HepG2 (cell line): ENCODE results near the gene TXNL4B. TPM values are rescaled to one million over a fixed set of nuclear protein-coding genes. Genes with fewer than 3 reads are reported as not detected.

Source experiments
- ARNT2 ChIP-seq: sonication (generic); formaldehyde crosslinking; IDR thresholded peaks from 2 replicates; pipeline ENCODE4 v1.8.0; 2022; ENCODE audit warnings: mild to moderate bottlenecking, low read depth, missing genetic modification reagents, moderate library complexity
- BHLHE40 ChIP-seq: IDR thresholded peaks from 2 replicates; pipeline ENCODE4 v1.6.1; 2011; ENCODE audit warnings: low read length, improper control_type of control experiment
- CHD2 ChIP-seq: IDR thresholded peaks from 2 replicates; pipeline ENCODE4 v1.6.1; 2011; ENCODE audit warnings: low read depth, low read length, improper control_type of control experiment
- ELK4 ChIP-seq: sonication (generic); formaldehyde crosslinking; IDR thresholded peaks from 2 replicates; pipeline ENCODE4 v1.9.0; 2021; ENCODE audit warnings: missing genetic modification reagents, borderline replicate concordance
- ESRRA ChIP-seq: sonication (generic); formaldehyde crosslinking; IDR thresholded peaks from 2 replicates; pipeline ENCODE4 v1.5.1; 2020; ENCODE audit warnings: mild to moderate bottlenecking, low read depth, missing genetic modification reagents
- HNF4A ChIP-seq: sonication (generic); formaldehyde crosslinking; IDR thresholded peaks from 2 replicates; pipeline ENCODE4 v1.4.0; 2020; ENCODE audit warnings: missing genetic modification reagents
- HOXA7 ChIP-seq: sonication (generic); formaldehyde crosslinking; IDR thresholded peaks from 2 replicates; pipeline ENCODE4 v1.8.1; 2022; ENCODE audit warnings: mild to moderate bottlenecking, missing genetic modification reagents, moderate library complexity
- IKZF1 ChIP-seq: fragments of 450-650 bp; IDR thresholded peaks from 2 replicates; pipeline ENCODE4 v1.7.1; 2016
- ISX ChIP-seq: sonication (generic); formaldehyde crosslinking; conservative IDR thresholded peaks from 2 replicates; pipeline ENCODE4 v1.5.0; 2020; ENCODE audit warnings: missing genetic modification reagents
- KAT2B ChIP-seq: fragments of 150-350 bp; IDR thresholded peaks from 2 replicates; pipeline ENCODE4 v1.6.1; 2014; ENCODE audit warnings: low read depth, low read length, borderline replicate concordance
- KLF12 ChIP-seq: sonication (generic); formaldehyde crosslinking; IDR thresholded peaks from 2 replicates; pipeline ENCODE4 v1.4.0; 2020; ENCODE audit warnings: missing genetic modification reagents, borderline replicate concordance
- MTA3 ChIP-seq: sonication (generic); formaldehyde crosslinking; IDR thresholded peaks from 2 replicates; pipeline ENCODE4 v1.4.0; 2020; ENCODE audit warnings: missing genetic modification reagents
- NBN ChIP-seq: fragments of 450-650 bp; conservative IDR thresholded peaks from 2 replicates; pipeline ENCODE4 v1.6.1; 2017
- NR2F1 ChIP-seq, 2 experiments: fragments of 450-650 bp in 1 of 2; formaldehyde crosslinking in 1 of 2; IDR thresholded peaks; 2 replicates each; pipeline versions ENCODE4 v1.5.0 to v1.6.1; 2016 to 2020; ENCODE audit warnings: mild to moderate bottlenecking in 1 of 2, missing compliant biosample characterization in 1 of 2, missing genetic modification reagents in 1 of 2, moderate library complexity in 1 of 2
- PBX2 ChIP-seq: IDR thresholded peaks from 2 replicates; pipeline ENCODE4 v1.6.1; 2016; ENCODE audit warnings: control low read depth
- PITX1 ChIP-seq: sonication (generic); formaldehyde crosslinking; IDR thresholded peaks from 2 replicates; pipeline ENCODE4 v1.5.1; 2020; ENCODE audit warnings: mild to moderate bottlenecking, missing genetic modification reagents
- SCMH1 ChIP-seq: sonication (generic); formaldehyde crosslinking; IDR thresholded peaks from 2 replicates; pipeline ENCODE4 v1.9.0; 2021; ENCODE audit warnings: missing genetic modification reagents, mild to moderate bottlenecking, borderline replicate concordance
- SIX1 ChIP-seq: sonication (generic); formaldehyde crosslinking; IDR thresholded peaks from 2 replicates; pipeline ENCODE4 v1.4.0; 2020; ENCODE audit warnings: missing genetic modification reagents, borderline replicate concordance
- TFDP1 ChIP-seq: IDR thresholded peaks from 2 replicates; pipeline ENCODE4 v1.6.1; 2016; ENCODE audit warnings: missing compliant biosample characterization, missing genetic modification reagents, borderline replicate concordance
- ZNF136 ChIP-seq: sonication (generic); formaldehyde crosslinking; IDR thresholded peaks from 2 replicates; pipeline ENCODE4 v1.8.1; 2022; ENCODE audit warnings: low read depth, mild to moderate bottlenecking, moderate library complexity, missing genetic modification reagents
- ZNF264 ChIP-seq: sonication (generic); formaldehyde crosslinking; IDR thresholded peaks from 2 replicates; pipeline ENCODE4 v1.4.0; 2020; ENCODE audit warnings: missing genetic modification reagents
- ZNF274 ChIP-seq: sonication (generic); formaldehyde crosslinking; IDR thresholded peaks from 2 replicates; pipeline ENCODE4 v1.5.1; 2020; ENCODE audit warnings: mild to moderate bottlenecking, missing genetic modification reagents
- ZNF563 ChIP-seq: sonication (generic); formaldehyde crosslinking; IDR thresholded peaks from 2 replicates; pipeline ENCODE4 v1.8.0; 2022; ENCODE audit warnings: mild to moderate bottlenecking, moderate library complexity, missing genetic modification reagents
- ZNF724P ChIP-seq: sonication (generic); formaldehyde crosslinking; IDR thresholded peaks from 2 replicates; pipeline ENCODE4 v1.8.0; 2022; ENCODE audit warnings: missing genetic modification reagents, borderline replicate concordance
- ZNF740 ChIP-seq: sonication (generic); formaldehyde crosslinking; IDR thresholded peaks from 2 replicates; pipeline ENCODE4 v1.4.0; 2020; ENCODE audit warnings: missing genetic modification reagents
- ZNF780A ChIP-seq: sonication (generic); formaldehyde crosslinking; IDR thresholded peaks from 2 replicates; pipeline ENCODE4 v1.8.0; 2022; ENCODE audit warnings: mild to moderate bottlenecking, missing genetic modification reagents, moderate library complexity
- ZSCAN20 ChIP-seq: sonication (generic); formaldehyde crosslinking; IDR thresholded peaks from 2 replicates; pipeline ENCODE4 v1.4.0; 2020; ENCODE audit warnings: missing genetic modification reagents, mild to moderate bottlenecking, borderline replicate concordance
- polyA plus RNA-seq, 8 experiments: library from polyadenylated mRNA; depleted of rRNA in 3 of 8; stranded (reverse) in 7 of 8; unstranded in 1 of 8; fragments of >200 nt; fragmentation: Illumina TruSeq in 4 of 8; extraction: Trizol in 4 of 8; gene quantifications; 2 replicates each; pipeline versions ENCODE4 v1.2.1 to v1.2.3, GENCODE V29; 2011 to 2016; ENCODE audit warnings: low read depth in 4 of 8, missing spikeins in 1 of 8, mixed read lengths in 1 of 8; ENCODE audit not compliant: insufficient read depth in 1 of 8
- total RNA-seq, 5 experiments: library from RNA; depleted of rRNA; stranded (reverse); fragments of >200 nt; fragmentation: Illumina TruSeq; extraction: Trizol; gene quantifications; 2 replicates each; pipeline ENCODE4 v1.2.3, GENCODE V29; 2016; ENCODE audit warnings: low read depth in 1 of 5
- TF ChIP-seq, protein P1 (sequence below): IDR thresholded peaks from 2 replicates; pipeline ENCODE4 v1.6.1; 2016; ENCODE audit warnings: low read depth

The TXNL4B gene
- total and polyA plus RNA-seq, 2 of the 13 experiments (the other 11 are each of a cell fraction or from before 2014, with no cell fraction given), result 17.4 to 18.3 TPM

DNA sequence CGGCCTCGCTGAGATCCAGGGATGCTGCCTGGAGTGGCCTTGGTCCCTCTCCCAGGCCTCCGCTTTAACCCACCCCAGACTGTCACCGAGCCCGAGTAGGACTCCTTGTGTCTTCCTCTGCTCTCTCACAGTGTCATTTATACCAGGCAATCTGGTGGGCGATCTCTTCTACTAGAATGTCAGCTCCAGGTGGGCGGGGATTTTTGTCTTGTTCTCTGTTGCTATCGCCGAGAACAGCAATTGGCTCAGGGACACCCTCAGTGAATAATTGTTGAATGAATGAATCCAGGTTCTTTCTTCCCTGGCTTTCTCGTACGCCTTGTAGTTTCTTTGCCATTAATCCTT, 818 bp upstream of the TXNL4B start (continued):
- no peak for TF ChIP-seq BHLHE40
- TF ChIP-seq TFDP1 (CRISPR knock-in tag), result no peak
- TF ChIP-seq ZNF136 (CRISPR knock-in tag), result no peak
- TF ChIP-seq ISX, result no peak
- no peak for TF ChIP-seq PITX1 (CRISPR knock-in tag)
- TF ChIP-seq SCMH1 (CRISPR knock-in tag), result no peak
- TF ChIP-seq KLF12 (CRISPR knock-in tag), result no peak
- TF ChIP-seq PBX2 (CRISPR knock-in tag), result no peak
- TF ChIP-seq ESRRA, result no peak
- no peak for TF ChIP-seq ZNF274
- TF ChIP-seq HNF4A, result no peak
- no peak for TF ChIP-seq ZNF264
- no peak for TF ChIP-seq IKZF1
- TF ChIP-seq MTA3 (CRISPR knock-in tag), result no peak
- TF ChIP-seq ZNF724P (CRISPR knock-in tag), result no peak
- TF ChIP-seq ELK4, result 0 out of 2 replicates have a peak, but pooled peaks have one; percentile 56
- TF ChIP-seq, protein P1, sequence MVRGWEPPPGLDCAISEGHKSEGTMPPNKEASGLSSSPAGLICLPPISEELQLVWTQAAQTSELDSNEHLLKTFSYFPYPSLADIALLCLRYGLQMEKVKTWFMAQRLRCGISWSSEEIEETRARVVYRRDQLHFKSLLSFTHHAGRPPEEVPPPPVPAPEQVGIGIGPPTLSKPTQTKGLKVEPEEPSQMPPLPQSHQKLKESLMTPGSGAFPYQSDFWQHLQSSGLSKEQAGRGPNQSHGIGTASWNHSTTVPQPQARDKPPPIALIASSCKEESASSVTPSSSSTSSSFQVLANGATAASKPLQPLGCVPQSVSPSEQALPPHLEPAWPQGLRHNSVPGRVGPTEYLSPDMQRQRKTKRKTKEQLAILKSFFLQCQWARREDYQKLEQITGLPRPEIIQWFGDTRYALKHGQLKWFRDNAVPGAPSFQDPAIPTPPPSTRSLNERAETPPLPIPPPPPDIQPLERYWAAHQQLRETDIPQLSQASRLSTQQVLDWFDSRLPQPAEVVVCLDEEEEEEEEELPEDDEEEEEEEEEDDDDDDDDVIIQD, result no peak
- no peak for TF ChIP-seq NBN
- TF ChIP-seq HOXA7 (CRISPR knock-in tag), result no peak
- TF ChIP-seq ARNT2 (CRISPR knock-in tag), result no peak
- no peak for TF ChIP-seq ZNF780A
- TF ChIP-seq CHD2, result no peak
- TF ChIP-seq ZNF563 (CRISPR knock-in tag), result no peak
- TF ChIP-seq ZSCAN20 (CRISPR knock-in tag), result no peak
- no peak for TF ChIP-seq KAT2B
- no peak for TF ChIP-seq NR2F1 (CRISPR knock-in tag; IDR thresholded peaks at IDR 0.05)
- TF ChIP-seq SIX1 (CRISPR knock-in tag), result no peak
- TF ChIP-seq ZNF740 (CRISPR knock-in tag), result no peak
